ENCODE measurements around the gene FRMPD1. TPM values are rescaled to one million over a fixed set of nuclear protein-coding genes. Genes with fewer than 3 reads are reported as not detected.

Gene FRMPD1
- total and polyA plus RNA-seq, 10 of the 15 experiments (the other 5 are each of a cell fraction or from before 2014, with no cell fraction given) = 0.01 to 0.08 (median 0.05) TPM; not detected in 6

DNA sequence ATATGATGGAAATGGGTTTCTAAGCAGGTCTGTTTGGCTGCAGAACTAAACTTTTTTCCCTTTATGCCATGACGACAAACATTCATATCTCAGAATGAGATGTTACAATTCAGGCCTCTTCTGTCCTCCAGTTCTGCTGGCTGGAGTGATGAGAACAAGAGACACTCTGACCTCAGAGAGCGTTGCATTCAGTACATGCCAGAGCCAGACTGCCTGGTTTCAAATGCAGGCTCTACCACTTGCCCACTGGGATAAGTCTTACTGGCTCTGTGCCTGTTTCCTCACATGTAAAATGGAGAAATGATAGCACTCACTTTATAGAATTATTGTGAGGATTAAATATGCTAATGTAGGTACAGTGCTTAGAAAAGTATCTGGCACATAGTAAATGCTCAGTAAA lies 33.6 kb upstream of the FRMPD1 start (continued):
- TF ChIP-seq HDAC6 (IDR thresholded peaks at IDR 0.05; ENCODE audit: unreplicated experiment) (no peak), NR2C1 (IDR thresholded peaks at IDR 0.05) (no peak)
- TF ChIP-seq, protein P1, sequence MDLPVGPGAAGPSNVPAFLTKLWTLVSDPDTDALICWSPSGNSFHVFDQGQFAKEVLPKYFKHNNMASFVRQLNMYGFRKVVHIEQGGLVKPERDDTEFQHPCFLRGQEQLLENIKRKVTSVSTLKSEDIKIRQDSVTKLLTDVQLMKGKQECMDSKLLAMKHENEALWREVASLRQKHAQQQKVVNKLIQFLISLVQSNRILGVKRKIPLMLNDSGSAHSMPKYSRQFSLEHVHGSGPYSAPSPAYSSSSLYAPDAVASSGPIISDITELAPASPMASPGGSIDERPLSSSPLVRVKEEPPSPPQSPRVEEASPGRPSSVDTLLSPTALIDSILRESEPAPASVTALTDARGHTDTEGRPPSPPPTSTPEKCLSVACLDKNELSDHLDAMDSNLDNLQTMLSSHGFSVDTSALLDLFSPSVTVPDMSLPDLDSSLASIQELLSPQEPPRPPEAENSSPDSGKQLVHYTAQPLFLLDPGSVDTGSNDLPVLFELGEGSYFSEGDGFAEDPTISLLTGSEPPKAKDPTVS (IDR thresholded peaks at IDR 0.05; ENCODE audit: low read depth, low read length) = no peak
- TF ChIP-seq, protein P2, sequence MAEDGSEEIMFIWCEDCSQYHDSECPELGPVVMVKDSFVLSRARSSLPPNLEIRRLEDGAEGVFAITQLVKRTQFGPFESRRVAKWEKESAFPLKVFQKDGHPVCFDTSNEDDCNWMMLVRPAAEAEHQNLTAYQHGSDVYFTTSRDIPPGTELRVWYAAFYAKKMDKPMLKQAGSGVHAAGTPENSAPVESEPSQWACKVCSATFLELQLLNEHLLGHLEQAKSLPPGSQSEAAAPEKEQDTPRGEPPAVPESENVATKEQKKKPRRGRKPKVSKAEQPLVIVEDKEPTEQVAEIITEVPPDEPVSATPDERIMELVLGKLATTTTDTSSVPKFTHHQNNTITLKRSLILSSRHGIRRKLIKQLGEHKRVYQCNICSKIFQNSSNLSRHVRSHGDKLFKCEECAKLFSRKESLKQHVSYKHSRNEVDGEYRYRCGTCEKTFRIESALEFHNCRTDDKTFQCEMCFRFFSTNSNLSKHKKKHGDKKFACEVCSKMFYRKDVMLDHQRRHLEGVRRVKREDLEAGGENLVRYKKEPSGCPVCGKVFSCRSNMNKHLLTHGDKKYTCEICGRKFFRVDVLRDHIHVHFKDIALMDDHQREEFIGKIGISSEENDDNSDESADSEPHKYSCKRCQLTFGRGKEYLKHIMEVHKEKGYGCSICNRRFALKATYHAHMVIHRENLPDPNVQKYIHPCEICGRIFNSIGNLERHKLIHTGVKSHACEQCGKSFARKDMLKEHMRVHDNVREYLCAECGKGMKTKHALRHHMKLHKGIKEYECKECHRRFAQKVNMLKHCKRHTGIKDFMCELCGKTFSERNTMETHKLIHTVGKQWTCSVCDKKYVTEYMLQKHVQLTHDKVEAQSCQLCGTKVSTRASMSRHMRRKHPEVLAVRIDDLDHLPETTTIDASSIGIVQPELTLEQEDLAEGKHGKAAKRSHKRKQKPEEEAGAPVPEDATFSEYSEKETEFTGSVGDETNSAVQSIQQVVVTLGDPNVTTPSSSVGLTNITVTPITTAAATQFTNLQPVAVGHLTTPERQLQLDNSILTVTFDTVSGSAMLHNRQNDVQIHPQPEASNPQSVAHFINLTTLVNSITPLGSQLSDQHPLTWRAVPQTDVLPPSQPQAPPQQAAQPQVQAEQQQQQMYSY (CRISPR knock-in tag; IDR thresholded peaks at IDR 0.05) = no peak

DNA sequence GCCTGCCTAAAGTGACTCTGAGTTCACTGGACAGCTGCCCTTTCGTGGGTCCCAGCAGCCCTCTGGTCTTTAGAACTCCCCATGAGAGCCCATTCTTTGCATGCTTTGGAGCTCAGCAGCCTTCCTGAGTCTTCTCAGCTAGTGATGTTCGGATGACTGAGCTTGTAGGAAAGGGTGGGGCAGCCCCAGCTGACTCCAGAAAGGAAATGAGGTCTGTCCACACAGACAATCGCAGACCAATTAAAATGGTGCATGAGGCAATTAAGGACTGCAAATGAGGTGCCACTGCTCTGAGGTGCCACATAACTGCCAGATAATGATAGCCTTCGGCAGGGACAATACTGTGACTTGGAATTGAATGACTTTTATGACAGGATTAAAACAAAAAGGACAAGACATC lies 32.9 kb upstream of the FRMPD1 start:
- FAIRE-seq = no peak
- H3K79me2 ChIP-seq (ENCODE audit: control insufficient read depth, insufficient read depth, low read length) = no peaks in the 10 kb centered on the region
- H2AFZ ChIP-seq (ENCODE audit: control insufficient read depth, low read depth, low read length) = no peak overlapping the region
- H3K36me3 ChIP-seq (ENCODE audit: control insufficient read depth in 2 of 2, insufficient read depth in 2 of 2, low read length in 1 of 2) = no peaks in the 10 kb centered on the region
- in situ Hi-C loops (cut with MboI) = no loop called here
- WGBS (ENCODE audit: insufficient coverage, insufficient replicate concordance, low lambda C conversion rate, missing lambda C conversion rate) = 3% methylated on average over 4 of the region's 4 CpGs
- peaks cover 0 to 6% of the 10 kb centered on the region in 2 experiments; a peak in 2 of 4 replicates for H3K27me3 ChIP-seq (replicated peaks in 1 of 2; ENCODE audit: control insufficient read depth in 2 of 2, insufficient read depth in 2 of 2, low read length in 1 of 2)
- ATAC-seq = no peak
- no peaks in the 10 kb centered on the region for H3K4me1 ChIP-seq (ENCODE audit: control insufficient read depth, insufficient read depth, low read length)
- DNase-seq (ENCODE audit: low read depth, low spot score) = no peak
- no peak for TF ChIP-seq JUNB (IDR thresholded peaks at IDR 0.05)
- BruUV-seq (replicated peaks) = no TSS peak
- RAD21 ChIA-PET (ENCODE audit: unreplicated experiment) = no interaction called here
- H3K4me3 ChIP-seq = no peak overlapping the region
- no peaks in the 10 kb centered on the region for H4K20me1 ChIP-seq (ENCODE audit: control insufficient read depth, insufficient read depth)
- SMC1A ChIA-PET (ENCODE audit: uncharacterized antibody, unreplicated experiment) = no interaction called here
- no peak overlapping the region for H3K9ac ChIP-seq (ENCODE audit: control insufficient read depth, insufficient read depth, low read length)
- intact Hi-C loops (cut with micrococcal nuclease; ENCODE audit: unreplicated experiment) = loop anchor here (10.0 kb wide), 1 partner anchor 63 kb away; no protein-coding TSS in a partner anchor
- H3K9me3 ChIP-seq (replicated peaks; ENCODE audit: control insufficient read depth, insufficient read depth, low read length) = no peaks in the 10 kb centered on the region
- POLR2A ChIA-PET = no interaction called here
- no peak overlapping the region for H3K27ac ChIP-seq (ENCODE audit: control insufficient read depth, insufficient read depth)
- CTCF ChIA-PET = interaction anchor here (1.0 kb wide), 1 partner anchor 9 kb away, joined by 3 read pairs; no protein-coding TSS in a partner anchor
- no peak overlapping the region for H3K4me2 ChIP-seq (ENCODE audit: control insufficient read depth, insufficient read depth)

Measured in GM12878 (cell line).